Measurements from ENCODE around the gene TAGLN2.
"Not testable (repeated sequence)": the region's sequence is repeated elsewhere in the genome, so short reads cannot be mapped to it uniquely, and the experiment has no call there.

TAGLN2 gene

DNA sequence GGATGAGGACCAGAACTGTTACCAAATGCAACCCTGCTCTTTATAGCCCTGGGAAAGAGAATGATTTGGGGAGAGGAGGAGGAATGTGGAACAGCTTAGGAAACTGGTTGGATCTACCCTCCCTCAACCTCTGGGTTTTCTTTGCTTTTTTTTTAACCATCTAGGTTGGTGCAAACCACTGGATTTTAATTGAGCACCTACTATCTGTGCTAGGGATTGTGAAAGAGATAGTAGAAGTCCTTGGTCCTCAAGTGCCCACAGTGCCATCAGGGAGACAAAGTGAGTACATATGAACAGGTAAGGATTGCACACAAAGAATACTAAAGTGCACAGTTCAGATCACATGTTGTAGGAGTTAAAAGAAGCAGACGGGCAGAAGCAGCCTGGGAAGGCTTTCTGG lies 4.7 kb downstream of the TAGLN2 start:
- DNase-seq: no peak

DNA sequence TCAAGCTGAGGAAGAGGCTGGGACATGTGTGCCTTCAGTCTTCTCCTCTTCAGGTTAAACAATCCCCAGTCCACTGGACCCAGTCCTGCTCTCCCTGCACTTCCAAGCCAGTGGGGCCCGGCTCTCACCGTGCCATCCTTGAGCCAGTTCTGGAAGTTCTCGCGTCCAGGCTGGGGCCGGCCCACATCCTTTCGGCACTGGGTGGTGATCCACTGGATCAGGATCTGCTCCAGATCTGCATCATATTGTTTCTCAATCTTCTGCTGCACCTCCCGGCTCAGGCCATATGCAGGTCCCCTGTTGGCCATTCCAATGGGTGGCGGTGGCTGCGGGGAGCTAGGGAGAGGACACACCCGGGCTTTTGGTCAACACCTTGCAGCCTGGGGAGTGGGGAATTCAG lies 5.1 kb downstream of the TAGLN2 start:
- DNase-seq: no peak

DNA sequence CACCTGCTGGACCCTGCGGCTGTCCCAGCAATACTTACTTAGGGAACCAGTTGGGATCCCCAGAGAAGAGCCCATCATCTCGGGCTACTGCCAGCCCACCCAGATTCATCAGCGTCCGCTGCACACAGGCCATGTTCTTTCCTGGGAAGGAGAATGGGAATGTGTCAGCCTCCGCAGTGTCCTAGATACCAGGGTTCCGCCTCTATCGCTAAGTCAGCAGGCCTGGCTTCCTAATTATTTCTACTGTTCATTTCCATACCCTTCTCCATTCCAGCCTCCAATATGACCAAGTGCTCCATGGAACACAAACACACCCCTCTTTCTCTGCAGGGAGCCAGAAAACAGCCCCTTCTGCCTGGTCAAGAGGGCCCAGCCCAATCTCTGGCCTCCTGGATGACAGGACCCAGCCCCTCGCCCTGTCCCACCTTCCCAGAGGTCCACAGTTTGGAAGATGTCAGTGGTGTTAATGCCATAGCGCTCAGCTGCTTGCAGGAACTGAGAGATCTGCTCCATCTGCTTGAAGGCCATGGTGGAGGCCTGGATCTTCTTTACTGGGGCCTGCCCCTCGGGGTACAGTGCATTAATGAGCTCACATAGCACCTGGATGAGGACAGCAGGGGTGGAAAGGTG lies 6.0 kb downstream of the TAGLN2 start:
- no peak for DNase-seq

DNA sequence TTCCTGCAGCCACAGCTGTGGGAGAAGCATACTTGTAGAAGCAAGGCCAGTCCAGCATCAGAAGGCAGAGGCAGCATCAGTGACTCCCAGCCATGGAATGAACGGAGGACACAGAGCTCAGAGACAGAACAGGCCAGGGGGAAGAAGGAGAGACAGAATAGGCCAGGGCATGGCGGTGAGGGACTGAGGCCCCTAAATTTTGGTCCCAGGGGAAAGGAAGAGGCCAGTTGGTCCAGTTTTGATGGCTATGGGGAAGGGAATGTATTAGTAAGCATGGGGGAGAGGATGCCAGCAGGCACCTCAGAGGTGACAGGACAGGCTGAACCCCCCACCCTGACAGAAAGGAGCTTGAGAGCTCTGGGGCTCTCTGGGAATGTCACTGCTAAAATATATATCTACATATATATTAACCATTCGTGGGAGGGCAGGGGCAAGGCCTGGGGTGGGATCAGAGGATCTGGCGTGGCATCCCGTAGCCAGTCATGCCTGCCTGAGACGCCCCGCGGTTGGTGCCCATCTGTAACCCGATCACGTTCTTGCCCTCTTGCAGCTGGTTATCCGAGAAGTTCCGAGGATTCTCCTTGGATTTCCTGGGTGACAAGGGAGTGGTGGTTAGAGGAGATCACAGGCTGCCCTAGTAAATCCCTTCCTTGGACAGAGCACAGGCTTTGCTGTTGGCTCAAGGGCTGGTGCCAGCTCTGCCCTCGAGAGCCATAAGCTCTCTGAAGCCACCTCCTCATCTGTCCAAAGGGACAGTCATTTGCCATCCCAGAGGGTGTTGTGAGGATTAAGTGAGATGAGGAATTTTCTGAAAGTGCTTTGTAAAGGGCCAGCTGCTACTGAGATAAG lies 6.7 kb downstream of the TAGLN2 start:
- no peak for DNase-seq

GRCh38 chr1:159917533-159918351 lies 7.6 kb downstream of the TAGLN2 start:
- DNase-seq: peak; percentile 66

GRCh38 chr1:159916242-159917051 lies 8.9 kb downstream of the TAGLN2 start:
- no peak for DNase-seq

- no peak for DNase-seq
Measured at GRCh38 chr1:159915571-159916241, 9.6 kb downstream of the TAGLN2 start.

GRCh38 chr1:159914252-159915018 lies 10.9 kb downstream of the TAGLN2 start:
- no peak for DNase-seq

DNA sequence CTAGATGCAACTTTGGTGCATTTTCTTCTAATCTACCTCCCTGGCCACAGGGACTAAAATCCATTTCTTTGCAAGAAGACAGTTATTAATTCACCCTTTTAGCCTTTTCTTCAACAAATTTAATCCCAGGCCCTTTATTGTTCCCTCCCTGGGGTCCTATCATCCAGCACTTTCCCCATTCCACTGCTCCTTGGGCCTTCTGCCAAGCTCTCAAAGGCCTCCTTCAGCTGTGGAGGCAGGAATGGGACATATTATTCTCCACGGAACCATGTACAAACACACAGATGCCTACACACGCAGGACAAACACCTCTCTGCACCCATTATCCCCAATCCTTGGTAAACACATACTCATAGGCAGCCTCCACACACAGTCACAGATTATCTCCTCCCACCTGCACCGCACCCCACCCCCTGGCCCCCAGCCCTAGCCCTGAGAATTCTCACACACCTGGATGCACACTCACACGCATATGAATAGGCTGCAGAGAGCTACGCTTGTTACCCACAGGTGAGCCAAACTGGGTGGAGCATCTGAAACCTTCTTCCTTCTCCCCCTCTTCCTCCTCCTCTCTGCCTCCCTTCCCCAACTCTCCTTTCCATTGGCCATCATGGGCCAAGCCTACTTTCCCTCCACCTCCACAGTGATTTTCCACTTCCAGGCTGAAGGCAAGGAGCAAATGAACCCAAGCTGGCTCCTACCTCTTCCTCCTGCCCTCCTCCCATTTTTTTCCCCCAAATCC lies 11.7 kb downstream of the TAGLN2 start:
- DNase-seq: no peak

DNA sequence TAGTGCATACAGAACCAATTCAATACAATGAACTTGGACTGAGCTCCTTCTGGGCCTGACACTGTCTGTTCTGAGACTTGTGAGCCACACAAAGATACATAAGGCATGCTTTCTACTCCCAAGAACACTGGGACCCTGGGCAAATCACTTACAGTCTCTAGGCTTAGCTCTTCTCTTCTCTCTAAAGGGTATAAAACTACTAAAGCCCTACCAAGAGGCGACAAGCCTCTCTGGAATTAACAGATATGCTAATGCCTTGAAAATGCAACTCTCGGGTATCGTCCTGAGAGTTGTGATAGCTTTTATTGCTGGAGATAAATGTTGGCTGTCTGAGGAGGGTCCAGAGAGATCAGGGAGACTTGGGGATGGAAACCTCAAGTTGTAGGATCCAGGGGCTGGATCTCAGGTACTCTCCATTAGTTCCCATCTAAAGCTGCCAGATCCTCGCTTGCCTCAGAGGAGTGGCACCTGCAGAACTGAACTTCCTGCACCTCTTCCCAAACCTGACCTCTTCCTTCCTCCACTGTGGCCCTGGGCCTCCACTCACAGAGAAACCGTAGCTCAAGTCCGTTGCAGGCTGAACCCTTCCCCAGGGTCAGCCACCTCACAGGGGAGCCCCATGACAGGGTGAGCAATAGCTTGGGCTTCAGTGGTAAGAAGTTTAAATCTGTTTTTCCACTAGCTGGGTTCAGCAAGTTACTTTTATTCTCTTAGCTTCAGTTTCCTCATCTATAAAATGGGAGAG lies 13.8 kb downstream of the TAGLN2 start:
- no peak for DNase-seq

DNA sequence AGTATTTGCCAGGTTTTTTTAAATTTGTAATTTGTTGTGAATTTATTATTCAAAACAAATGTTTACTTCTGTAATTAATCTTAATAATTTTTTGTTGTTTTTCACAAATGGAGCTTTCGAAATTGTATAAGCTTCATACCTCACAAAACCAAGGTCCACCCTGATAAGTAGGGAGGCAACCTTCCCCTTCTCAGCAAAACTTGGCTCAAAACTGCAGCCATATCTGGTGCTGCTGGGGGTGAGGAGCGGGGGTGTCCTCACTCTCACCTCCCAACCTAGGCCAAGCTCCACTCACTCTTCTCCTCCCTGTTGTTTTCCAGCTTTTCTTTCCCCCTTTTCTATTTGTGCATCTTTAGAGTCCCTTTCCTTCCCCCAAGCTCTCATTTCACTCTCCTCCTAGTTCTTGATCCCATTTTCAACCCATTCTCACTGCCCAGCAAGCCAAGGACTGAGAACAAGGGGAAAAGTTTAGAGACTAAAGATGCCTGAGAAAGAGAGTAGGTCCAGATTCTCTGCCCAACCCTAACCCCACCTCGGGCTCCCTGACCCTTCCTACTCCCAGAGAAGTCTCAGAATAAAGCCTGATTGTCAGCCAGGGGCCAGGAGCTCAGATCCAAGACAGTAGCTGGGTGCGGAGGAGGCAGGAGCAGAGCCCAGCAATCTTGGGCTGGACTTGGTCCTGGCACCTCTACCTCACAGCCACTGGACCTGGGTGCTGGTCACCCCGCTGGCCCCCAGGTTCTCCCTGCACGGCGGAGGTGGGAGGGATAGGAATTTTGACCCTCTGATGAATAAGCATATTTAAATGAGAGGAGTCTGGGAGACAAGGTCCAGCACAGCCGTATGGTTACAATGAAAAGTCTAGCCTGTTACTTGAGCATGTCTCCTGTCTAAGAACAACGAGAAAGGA lies 17.0 kb downstream of the TAGLN2 start:
- no peak for DNase-seq

DNA sequence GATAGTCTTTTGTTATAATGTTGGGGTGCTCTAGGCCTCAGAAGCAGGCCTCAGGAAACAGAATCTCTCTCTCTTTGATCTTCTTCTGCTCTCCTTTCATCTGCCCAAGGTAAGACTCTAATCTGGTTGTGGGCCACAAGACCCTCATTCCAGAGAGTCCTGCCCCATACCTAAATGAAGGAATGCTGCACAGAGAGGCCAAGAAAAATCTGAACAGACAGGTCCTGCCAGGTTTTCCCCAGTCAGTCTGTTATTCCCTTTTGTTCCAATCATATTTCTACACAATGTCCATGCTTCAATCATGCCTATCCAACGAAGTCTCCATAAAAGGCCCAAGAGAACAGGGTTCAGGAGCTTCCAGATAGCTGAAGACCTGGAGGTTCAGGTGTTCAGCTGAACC lies 18.3 kb downstream of the TAGLN2 start:
- no peak for DNase-seq

GRCh38 chr1:159904036-159904435 lies 21.3 kb downstream of the TAGLN2 start:
- not testable (repeated sequence) for DNase-seq

DNA sequence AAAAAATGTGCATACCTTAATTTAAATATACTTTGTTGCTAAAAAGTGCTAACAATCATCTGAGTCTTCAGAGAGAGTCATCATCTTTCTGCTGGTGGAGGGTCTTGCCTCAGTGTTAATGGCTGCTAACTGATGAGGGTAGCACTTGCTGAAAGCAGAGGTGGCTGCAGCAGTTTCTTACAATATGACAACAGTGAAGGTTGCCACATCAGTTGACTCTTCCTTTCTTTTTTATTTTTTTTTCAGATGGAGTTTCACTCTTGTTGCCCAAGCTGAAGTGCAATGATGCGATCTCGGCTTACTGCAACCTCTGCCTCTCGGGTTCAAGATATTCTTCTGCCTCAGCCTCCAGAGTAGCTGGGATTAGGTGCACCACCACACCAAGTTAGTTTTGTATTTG lies 22.8 kb downstream of the TAGLN2 start:
- no peak for DNase-seq

DNA sequence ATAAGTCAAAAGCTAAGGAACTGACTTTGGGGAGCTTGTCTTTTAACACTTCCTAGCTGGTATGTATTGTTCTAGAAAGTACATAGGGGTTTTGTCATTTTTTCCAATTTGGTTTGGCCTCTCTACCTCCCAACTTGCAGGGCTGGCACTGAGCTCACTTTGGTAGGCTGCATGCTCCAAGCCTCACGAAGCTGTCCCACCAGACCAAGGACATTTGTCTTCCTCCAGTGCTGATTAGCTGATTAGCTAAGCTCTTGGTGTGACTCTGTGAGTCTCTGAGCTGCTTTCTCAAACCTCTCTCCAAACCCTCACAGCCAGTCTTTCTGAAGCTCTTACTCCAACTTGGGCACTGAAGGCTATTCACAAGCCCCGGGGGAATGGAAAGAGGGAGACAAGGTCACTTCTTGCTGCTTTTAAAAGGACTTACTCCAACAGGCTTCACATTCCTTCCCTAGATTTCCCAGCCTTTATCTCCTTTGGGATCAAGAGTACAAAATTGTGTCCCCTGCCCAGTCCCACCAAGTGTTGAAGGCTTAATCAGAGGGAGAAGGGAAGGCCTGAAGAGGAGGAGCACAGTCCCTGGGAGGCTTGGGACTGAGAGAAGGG lies 24.4 kb downstream of the TAGLN2 start:
- DNase-seq: no peak

GRCh38 chr1:159900086-159900680 lies 25.1 kb downstream of the TAGLN2 start, which contains the start of gene CFAP45:
TSS of gene CFAP45 (minus strand) at chr1:159900165. CDS start at chr1:159900098, 67 bp downstream.
- DNase-seq: peak; percentile 75

DNA sequence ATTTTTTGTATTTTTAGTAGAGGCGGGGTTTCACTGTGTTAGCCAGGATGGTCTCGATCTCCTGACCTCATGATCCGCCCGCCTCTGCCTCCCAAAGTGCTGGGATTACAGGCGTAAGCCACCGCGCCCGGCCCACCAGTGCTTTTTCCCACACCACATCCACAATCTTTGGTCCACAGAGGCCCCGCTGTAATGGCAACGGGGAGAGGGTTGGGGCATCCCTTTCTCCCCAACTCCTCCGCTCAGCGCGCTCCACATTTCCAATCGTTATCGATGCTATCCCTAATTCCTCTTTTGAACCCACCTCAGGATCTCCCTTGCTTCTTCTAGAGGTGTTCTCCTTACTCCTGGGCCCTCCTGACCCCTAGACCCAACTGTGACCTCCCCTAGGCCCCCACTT lies 25.7 kb downstream of the TAGLN2 start:
- DNase-seq: not testable (repeated sequence)

DNA sequence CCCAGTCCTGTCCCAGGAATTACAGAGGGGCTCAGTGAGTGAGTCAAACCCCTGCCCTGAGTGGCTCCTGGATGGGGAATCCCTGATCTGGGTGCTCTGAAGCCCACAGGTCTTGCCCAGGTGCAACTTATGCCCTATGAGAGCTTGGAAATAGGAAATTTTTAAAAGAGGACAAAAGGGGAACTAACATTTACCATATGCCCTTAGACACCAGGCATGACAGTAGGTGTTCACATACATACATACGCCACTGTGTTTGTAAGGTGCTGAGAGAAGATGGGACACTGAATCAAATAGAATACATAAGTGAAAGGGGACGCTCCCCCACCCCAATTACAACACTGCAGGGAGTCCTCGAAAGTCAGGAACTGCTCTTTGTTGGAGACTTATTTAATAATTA lies 26.8 kb downstream of the TAGLN2 start:
- no peak for DNase-seq
